Astrocyte (in vitro differentiated cells and primary cell): ENCODE results near the gene ZNF273.

ENCODE experiments used
- EZH2 ChIP-seq: IDR thresholded peaks from 2 replicates; pipeline ENCODE4 v1.6.1; 2012; ENCODE audit warnings: mild to moderate bottlenecking, low read length, inconsistent platforms; ENCODE audit not compliant: insufficient read depth
- TF ChIP-seq, protein P1 (sequence below): IDR thresholded peaks from 2 replicates; pipeline ENCODE4 v1.5.1; 2011; ENCODE audit warnings: low read depth, mild to moderate bottlenecking, inconsistent platforms, low read length, moderate library complexity; ENCODE audit not compliant: insufficient read depth

DNA sequence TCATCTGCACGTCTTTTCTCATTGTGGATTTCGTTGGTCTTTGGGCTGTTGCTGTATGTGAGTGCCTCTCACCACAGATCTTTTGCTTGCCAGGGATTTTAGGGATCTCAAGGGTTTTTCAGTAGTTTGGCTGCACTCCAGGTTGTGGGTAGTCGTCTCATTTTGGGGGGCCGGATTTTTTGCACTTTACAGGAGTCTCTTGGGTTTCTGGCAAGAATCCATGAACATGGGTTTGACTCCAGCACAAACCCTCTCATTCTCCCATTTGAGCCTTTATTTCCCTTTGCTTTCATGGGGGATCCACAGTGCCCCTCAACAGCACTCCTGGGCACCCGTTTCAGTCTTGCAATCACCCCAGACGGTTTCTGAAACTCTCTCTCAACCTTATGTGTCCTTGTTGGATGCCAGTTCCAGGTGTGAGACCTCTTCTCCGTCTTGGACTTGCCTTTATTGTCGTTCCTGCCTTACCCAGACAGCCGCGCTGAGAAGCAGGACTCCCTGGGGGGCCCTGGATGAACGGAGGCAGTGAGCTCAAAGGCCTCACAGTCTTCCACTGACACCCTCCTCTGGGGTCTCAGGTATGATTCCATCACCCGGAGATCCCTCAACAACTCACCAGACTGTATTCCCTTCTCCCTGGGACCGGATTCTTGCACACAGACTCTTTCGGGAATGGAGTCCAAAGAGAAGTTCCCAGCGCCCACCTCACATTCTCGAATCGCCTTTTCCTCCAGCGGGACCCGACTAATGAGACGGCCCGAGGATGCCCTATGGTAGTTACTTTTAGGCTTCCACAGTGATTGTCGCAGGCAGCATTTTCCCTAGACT is 18.8 kb upstream of the ZNF273 start:
- TF ChIP-seq, protein P1, sequence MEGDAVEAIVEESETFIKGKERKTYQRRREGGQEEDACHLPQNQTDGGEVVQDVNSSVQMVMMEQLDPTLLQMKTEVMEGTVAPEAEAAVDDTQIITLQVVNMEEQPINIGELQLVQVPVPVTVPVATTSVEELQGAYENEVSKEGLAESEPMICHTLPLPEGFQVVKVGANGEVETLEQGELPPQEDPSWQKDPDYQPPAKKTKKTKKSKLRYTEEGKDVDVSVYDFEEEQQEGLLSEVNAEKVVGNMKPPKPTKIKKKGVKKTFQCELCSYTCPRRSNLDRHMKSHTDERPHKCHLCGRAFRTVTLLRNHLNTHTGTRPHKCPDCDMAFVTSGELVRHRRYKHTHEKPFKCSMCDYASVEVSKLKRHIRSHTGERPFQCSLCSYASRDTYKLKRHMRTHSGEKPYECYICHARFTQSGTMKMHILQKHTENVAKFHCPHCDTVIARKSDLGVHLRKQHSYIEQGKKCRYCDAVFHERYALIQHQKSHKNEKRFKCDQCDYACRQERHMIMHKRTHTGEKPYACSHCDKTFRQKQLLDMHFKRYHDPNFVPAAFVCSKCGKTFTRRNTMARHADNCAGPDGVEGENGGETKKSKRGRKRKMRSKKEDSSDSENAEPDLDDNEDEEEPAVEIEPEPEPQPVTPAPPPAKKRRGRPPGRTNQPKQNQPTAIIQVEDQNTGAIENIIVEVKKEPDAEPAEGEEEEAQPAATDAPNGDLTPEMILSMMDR, result no peak
- TF ChIP-seq EZH2, result no peak
